Breast epithelium (tissue), 3 donors: Measurements from ENCODE around the gene PTGER3.

ENCODE experiments used
- CTCF ChIP-seq, 3 donors: fragments of 450-650 bp; IDR thresholded peaks; one replicate each; pipeline ENCODE4 v1.5.1; 2016 to 2017; ENCODE audit warnings: antibody characterized with exemption in 3 of 3, mild to moderate bottlenecking in 3 of 3, moderate library complexity in 3 of 3
- POLR2A ChIP-seq: fragments of 450-650 bp; IDR thresholded peaks from one replicate; pipeline ENCODE4 v1.6.1; 2016; ENCODE audit warnings: antibody characterized with exemption, mild to moderate bottlenecking, moderate library complexity
- POLR2AphosphoS5 ChIP-seq, 3 donors: sonication (generic); formaldehyde crosslinking; IDR thresholded peaks; one replicate each; pipeline ENCODE4 v1.6.1; 2017; ENCODE audit warnings: antibody characterized with exemption in 3 of 3

GRCh38 chr1:71053758-71054157 is 6.1 kb upstream of the PTGER3 start:
- TF ChIP-seq CTCF (IDR thresholded peaks at IDR 0.05) (no peak), POLR2A (no peak), POLR2AphosphoS5 (IDR thresholded peaks at IDR 0.05) (no peak)
